PFSK-1 (cell line): Measurements from ENCODE around the gene RASA3.

Experiments
- POLR2AphosphoS5 ChIP-seq: IDR thresholded peaks from 2 replicates; pipeline ENCODE4 v1.6.1; 2012; ENCODE audit warnings: low read depth, mild to moderate bottlenecking, control low read depth, low read length, moderate library complexity
- SIN3A ChIP-seq: IDR thresholded peaks from 2 replicates; pipeline ENCODE4 v1.6.1; 2012; ENCODE audit warnings: mild to moderate bottlenecking, low read length, moderate library complexity, borderline replicate concordance; ENCODE audit not compliant: insufficient read depth

DNA sequence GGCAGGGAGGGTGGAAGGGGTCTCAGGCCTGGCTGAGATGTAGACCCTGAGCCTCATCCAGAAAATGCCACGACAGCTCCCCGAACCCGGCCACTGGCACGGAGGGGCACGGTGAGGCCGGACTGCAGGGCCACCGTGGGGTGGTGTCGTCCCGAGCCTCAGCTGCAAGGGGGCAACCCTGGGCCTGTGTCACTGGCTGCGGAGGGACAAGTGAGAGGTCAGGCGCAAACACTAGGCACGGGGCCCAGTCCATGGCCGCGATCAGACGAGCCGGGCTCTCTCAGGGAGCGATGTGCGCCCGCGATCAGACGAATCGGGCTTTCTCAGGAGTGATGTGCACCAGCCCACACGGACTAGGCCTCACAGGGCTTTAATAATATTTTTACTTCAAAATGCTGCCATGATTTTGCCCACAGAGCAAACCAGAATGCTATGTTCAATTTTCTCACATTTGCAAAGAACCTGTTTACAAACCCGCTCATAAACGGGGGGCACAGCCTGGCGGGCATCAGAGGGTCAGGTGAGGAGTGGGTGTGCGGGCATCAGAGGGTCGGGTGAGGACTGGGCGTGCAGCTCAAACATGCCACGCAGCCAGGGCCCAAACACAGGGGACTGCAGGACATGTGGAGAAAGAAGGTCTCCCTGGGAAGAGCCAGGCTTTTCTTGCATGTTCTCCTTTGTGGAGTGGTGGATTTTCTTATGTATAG, 115.9 kb downstream of the RASA3 start:
- TF ChIP-seq POLR2AphosphoS5: no peak
- no peak for TF ChIP-seq SIN3A
